ENCODE data around the gene RYR2.

DNA sequence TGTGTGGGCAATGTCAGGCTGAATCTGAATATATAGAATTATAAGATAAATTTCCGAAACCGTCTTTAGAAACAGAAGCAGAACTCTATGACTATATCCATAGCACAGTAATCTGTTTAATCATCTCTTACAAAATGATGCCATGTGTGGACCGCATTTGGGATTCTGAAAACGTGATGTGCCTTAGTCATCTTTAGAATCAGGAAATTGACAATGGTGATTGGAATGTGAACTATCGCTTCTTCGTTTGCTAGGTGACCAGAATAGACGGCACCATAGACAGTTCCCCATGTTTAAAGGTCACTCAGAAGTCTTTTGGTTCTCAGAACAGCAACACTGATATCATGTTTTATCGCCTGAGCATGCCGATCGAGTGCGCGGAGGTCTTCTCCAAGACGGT lies 548.4 kb downstream of the RYR2 start:
- TF ChIP-seq PTBP1 (IDR thresholded peaks at IDR 0.05; ENCODE audit: low read depth, low read length): no peak
- TF ChIP-seq, protein P1, sequence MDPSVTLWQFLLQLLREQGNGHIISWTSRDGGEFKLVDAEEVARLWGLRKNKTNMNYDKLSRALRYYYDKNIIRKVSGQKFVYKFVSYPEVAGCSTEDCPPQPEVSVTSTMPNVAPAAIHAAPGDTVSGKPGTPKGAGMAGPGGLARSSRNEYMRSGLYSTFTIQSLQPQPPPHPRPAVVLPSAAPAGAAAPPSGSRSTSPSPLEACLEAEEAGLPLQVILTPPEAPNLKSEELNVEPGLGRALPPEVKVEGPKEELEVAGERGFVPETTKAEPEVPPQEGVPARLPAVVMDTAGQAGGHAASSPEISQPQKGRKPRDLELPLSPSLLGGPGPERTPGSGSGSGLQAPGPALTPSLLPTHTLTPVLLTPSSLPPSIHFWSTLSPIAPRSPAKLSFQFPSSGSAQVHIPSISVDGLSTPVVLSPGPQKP (CRISPR knock-in tag; IDR thresholded peaks at IDR 0.05): no peak
- TF ChIP-seq EZH2 (IDR thresholded peaks at IDR 0.05; ENCODE audit: borderline replicate concordance, low read depth, low read length): no peak
